Activated naive CD4-positive, alpha-beta T cell treated with anti-CD3 and anti-CD28 coated beads, Interleukin-2, amount 50 U/mL, for 24 hours (primary cell): Measurements from ENCODE around the gene YES1.

Source experiments
- H3K27ac Mint-ChIP-seq: one replicate; pipeline ENCODE4 v1.8.0; 2021; ENCODE audit warnings: mild to moderate bottlenecking, mixed read lengths
- H3K27me3 Mint-ChIP-seq: one replicate; pipeline ENCODE4 v1.8.0; 2021; ENCODE audit warnings: mixed read lengths
- H3K36me3 Mint-ChIP-seq: one replicate; pipeline ENCODE4 v1.8.0; 2021; ENCODE audit warnings: mixed read lengths
- H3K4me1 Mint-ChIP-seq: one replicate; pipeline ENCODE4 v1.8.0; 2021; ENCODE audit warnings: mixed read lengths
- H3K4me3 Mint-ChIP-seq: one replicate; pipeline ENCODE4 v1.8.0; 2021; ENCODE audit warnings: mild to moderate bottlenecking, mixed read lengths
- H3K9me3 Mint-ChIP-seq: one replicate; pipeline ENCODE4 v1.8.0; 2021; ENCODE audit warnings: mixed read lengths

YES1 gene

GRCh38 chr18:832085-832681, 20.1 kb upstream of the YES1 start:
- Mint-ChIP-seq H3K4me3 (no peak overlapping the region), H3K27me3 (no peaks in the 10 kb centered on the region), H3K9me3 (no peaks in the 10 kb centered on the region), H3K27ac (no peak overlapping the region), H3K36me3 (no peaks in the 10 kb centered on the region), H3K4me1 (peaks cover 31% of the 10 kb centered on the region)

GRCh38 chr18:830315-830901, 18.4 kb upstream of the YES1 start:
- no peaks in the 10 kb centered on the region for H3K27me3 Mint-ChIP-seq
- peak overlapping the region; percentile 67 for H3K4me3 Mint-ChIP-seq
- H3K36me3 Mint-ChIP-seq = no peaks in the 10 kb centered on the region
- H3K9me3 Mint-ChIP-seq = no peaks in the 10 kb centered on the region
- H3K4me1 Mint-ChIP-seq = peaks cover 38% of the 10 kb centered on the region
- peak overlapping the region; percentile 92 for H3K27ac Mint-ChIP-seq

- no peaks in the 10 kb centered on the region for H3K36me3 Mint-ChIP-seq
- peaks cover 38% of the 10 kb centered on the region for H3K4me1 Mint-ChIP-seq
- H3K9me3 Mint-ChIP-seq = no peaks in the 10 kb centered on the region
- no peaks in the 10 kb centered on the region for H3K27me3 Mint-ChIP-seq
- no peak overlapping the region for H3K4me3 Mint-ChIP-seq
- H3K27ac Mint-ChIP-seq = no peak overlapping the region
Measured at GRCh38 chr18:829432-829831, 17.4 kb upstream of the YES1 start.

- Mint-ChIP-seq H3K4me3 (no peak overlapping the region), H3K4me1 (peaks cover 35% of the 10 kb centered on the region), H3K36me3 (no peaks in the 10 kb centered on the region), H3K9me3 (no peaks in the 10 kb centered on the region), H3K27ac (no peak overlapping the region), H3K27me3 (no peaks in the 10 kb centered on the region)
Measured at GRCh38 chr18:827093-827677, 15.1 kb upstream of the YES1 start.

- H3K36me3 Mint-ChIP-seq = no peaks in the 10 kb centered on the region
- no peaks in the 10 kb centered on the region for H3K9me3 Mint-ChIP-seq
- H3K4me3 Mint-ChIP-seq = no peak overlapping the region
- no peaks in the 10 kb centered on the region for H3K27me3 Mint-ChIP-seq
- H3K4me1 Mint-ChIP-seq = peaks cover 26% of the 10 kb centered on the region
- no peak overlapping the region for H3K27ac Mint-ChIP-seq
Measured at GRCh38 chr18:825891-826585, 14.0 kb upstream of the YES1 start.

- H3K9me3 Mint-ChIP-seq = no peaks in the 10 kb centered on the region
- no peaks in the 10 kb centered on the region for H3K27me3 Mint-ChIP-seq
- no peak overlapping the region for H3K4me3 Mint-ChIP-seq
- H3K4me1 Mint-ChIP-seq = peaks cover 11% of the 10 kb centered on the region
- no peaks in the 10 kb centered on the region for H3K36me3 Mint-ChIP-seq
- H3K27ac Mint-ChIP-seq = no peak overlapping the region
Measured at GRCh38 chr18:824179-824578, 12.1 kb upstream of the YES1 start.

GRCh38 chr18:820591-821165, 8.6 kb upstream of the YES1 start:
- peaks cover 10% of the 10 kb centered on the region for H3K4me1 Mint-ChIP-seq
- no peaks in the 10 kb centered on the region for H3K27me3 Mint-ChIP-seq
- no peak overlapping the region for H3K4me3 Mint-ChIP-seq
- H3K36me3 Mint-ChIP-seq = no peaks in the 10 kb centered on the region
- no peaks in the 10 kb centered on the region for H3K9me3 Mint-ChIP-seq
- H3K27ac Mint-ChIP-seq = no peak overlapping the region

GRCh38 chr18:816869-817268, 4.8 kb upstream of the YES1 start:
- no peaks in the 10 kb centered on the region for H3K9me3 Mint-ChIP-seq
- H3K4me3 Mint-ChIP-seq = no peak overlapping the region
- H3K4me1 Mint-ChIP-seq = peaks cover 38% of the 10 kb centered on the region
- no peaks in the 10 kb centered on the region for H3K36me3 Mint-ChIP-seq
- H3K27ac Mint-ChIP-seq = no peak overlapping the region
- H3K27me3 Mint-ChIP-seq = no peaks in the 10 kb centered on the region

- Mint-ChIP-seq H3K9me3 (no peaks in the 10 kb centered on the region), H3K27me3 (no peaks in the 10 kb centered on the region), H3K4me1 (peaks cover 38% of the 10 kb centered on the region), H3K27ac (no peak overlapping the region), H3K36me3 (no peaks in the 10 kb centered on the region), H3K4me3 (no peak overlapping the region)
Measured at GRCh38 chr18:816088-816653, 4.1 kb upstream of the YES1 start.

GRCh38 chr18:815353-815752, 3.3 kb upstream of the YES1 start:
- Mint-ChIP-seq H3K9me3 (no peaks in the 10 kb centered on the region), H3K4me1 (peaks cover 42% of the 10 kb centered on the region), H3K36me3 (no peaks in the 10 kb centered on the region), H3K27ac (no peak overlapping the region), H3K4me3 (no peak overlapping the region), H3K27me3 (no peaks in the 10 kb centered on the region)

GRCh38 chr18:814300-815084, 2.5 kb upstream of the YES1 start:
- H3K27ac Mint-ChIP-seq = peak overlapping the region; percentile 14
- H3K36me3 Mint-ChIP-seq = peaks cover 2% of the 10 kb centered on the region
- H3K4me1 Mint-ChIP-seq = peaks cover 49% of the 10 kb centered on the region
- peak overlapping the region; percentile 38 for H3K4me3 Mint-ChIP-seq
- no peaks in the 10 kb centered on the region for H3K9me3 Mint-ChIP-seq
- no peaks in the 10 kb centered on the region for H3K27me3 Mint-ChIP-seq

GRCh38 chr18:813172-814071, 1.4 kb upstream of the YES1 start:
- H3K9me3 Mint-ChIP-seq = no peaks in the 10 kb centered on the region
- no peaks in the 10 kb centered on the region for H3K27me3 Mint-ChIP-seq
- H3K4me3 Mint-ChIP-seq = peak overlapping the region; percentile 95
- peak overlapping the region; percentile 99 for H3K27ac Mint-ChIP-seq
- peaks cover 60% of the 10 kb centered on the region for H3K4me1 Mint-ChIP-seq
- peaks cover 3% of the 10 kb centered on the region for H3K36me3 Mint-ChIP-seq

- Mint-ChIP-seq H3K36me3 (peaks cover 3% of the 10 kb centered on the region), H3K27me3 (no peaks in the 10 kb centered on the region), H3K27ac (peak overlapping the region; percentile 99), H3K9me3 (no peaks in the 10 kb centered on the region), H3K4me1 (peaks cover 68% of the 10 kb centered on the region), H3K4me3 (peak overlapping the region; percentile 95)
Measured at GRCh38 chr18:812376-813171, 532 bp upstream of the YES1 start.
